ENCODE results near the gene PAF1.

Gene PAF1

GRCh38 chr19:39415111-39416046 lies 24.5 kb upstream of the PAF1 start:
- TF ChIP-seq CTCF (IDR thresholded peaks at IDR 0.05): no peak

GRCh38 chr19:39413911-39414608 lies 23.2 kb upstream of the PAF1 start:
- no peak for TF ChIP-seq CTCF (IDR thresholded peaks at IDR 0.05)

GRCh38 chr19:39413272-39413910 lies 22.5 kb upstream of the PAF1 start:
- no peak for TF ChIP-seq CTCF (IDR thresholded peaks at IDR 0.05)

- peak; percentile 18 for TF ChIP-seq CTCF (IDR thresholded peaks at IDR 0.05)
Observed at GRCh38 chr19:39412867-39413271, 22.0 kb upstream of the PAF1 start.

GRCh38 chr19:39412100-39412866 lies 21.4 kb upstream of the PAF1 start, which contains the start of gene PLEKHG2:
Gene PLEKHG2, plus strand, starts transcription at chr19:39412669. Its CDS starts 1,418 bp downstream, at chr19:39414087.
- peak; percentile 88 for TF ChIP-seq CTCF (IDR thresholded peaks at IDR 0.05)

- peak; percentile 93 for TF ChIP-seq CTCF (IDR thresholded peaks at IDR 0.05)
Observed at GRCh38 chr19:39411832-39412099, 20.9 kb upstream of the PAF1 start.

All from LNCAP (cell line).